Left forelimb (tissue), 1 donor: ENCODE data around the gene ZWILCH.
"Not testable (repeated sequence)": the region's sequence is repeated elsewhere in the genome, so short reads cannot be mapped to it uniquely, and the experiment has no call there.

ENCODE experiments used
- DNase-seq: peaks from one replicate; pipeline ENCODE4 v3.0.0-alpha.2; 2018; ENCODE audit warnings: low spot score

ZWILCH gene

GRCh38 chr15:66581972-66582537, 76.9 kb downstream of the ZWILCH start:
- no peak for DNase-seq

GRCh38 chr15:66586155-66586976, 81.2 kb downstream of the ZWILCH start:
- no peak for DNase-seq

- no peak for DNase-seq
These were observed 81.9 kb downstream of the ZWILCH start for GRCh38 chr15:66587020-66587419.

- DNase-seq: no peak
These were observed 82.6 kb downstream of the ZWILCH start for GRCh38 chr15:66587749-66588148.

GRCh38 chr15:66588537-66588936, 83.4 kb downstream of the ZWILCH start:
- DNase-seq: no peak

- DNase-seq: no peak
These were observed 83.8 kb downstream of the ZWILCH start for GRCh38 chr15:66588971-66589370.

- not testable (repeated sequence) for DNase-seq
These were observed 84.3 kb downstream of the ZWILCH start for GRCh38 chr15:66589429-66589828.

GRCh38 chr15:66590435-66590834, 85.3 kb downstream of the ZWILCH start:
- DNase-seq: no peak

GRCh38 chr15:66591322-66591862, 86.3 kb downstream of the ZWILCH start:
- no peak for DNase-seq

GRCh38 chr15:66592505-66593218, 87.5 kb downstream of the ZWILCH start:
- DNase-seq: no peak

GRCh38 chr15:66593219-66593780, 88.2 kb downstream of the ZWILCH start:
- no peak for DNase-seq

- DNase-seq: no peak
These were observed 89.2 kb downstream of the ZWILCH start for GRCh38 chr15:66594344-66594743.

- no peak for DNase-seq
These were observed 89.7 kb downstream of the ZWILCH start for GRCh38 chr15:66594836-66595235.

GRCh38 chr15:66595332-66595731, 90.2 kb downstream of the ZWILCH start:
- no peak for DNase-seq

- no peak for DNase-seq
These were observed 90.9 kb downstream of the ZWILCH start for GRCh38 chr15:66595931-66596545.

GRCh38 chr15:66598095-66598815, 93.1 kb downstream of the ZWILCH start:
- no peak for DNase-seq
